Kidney (tissue), 14 donors: ENCODE measurements around the gene ZBP1. TPM values are rescaled to one million over a fixed set of nuclear protein-coding genes. Genes with fewer than 3 reads are reported as not detected.

Experiments
- DNase-seq, 5 donors: peaks; one replicate each; pipeline ENCODE4 v3.0.0-alpha.2; 2013 to 2020
- FAIRE-seq: peaks from 2 replicates; lab custom pipeline; 2012; peaks lifted over from hg19 to GRCh38; lab: Jason Lieb, UNC
- H3K27ac ChIP-seq, 2 donors: one replicate each; pipeline ENCODE4 v1.7.0; 2013; ENCODE audit warnings: low read depth in 2 of 2, low read length in 2 of 2, inconsistent platforms in 1 of 2
- H3K27me3 ChIP-seq: one replicate; pipeline ENCODE4 v1.7.1; 2013; ENCODE audit warnings: low read length, inconsistent platforms; ENCODE audit not compliant: control insufficient read depth, insufficient read depth
- H3K36me3 ChIP-seq, 3 donors: one replicate each; pipeline versions ENCODE4 v1.7.0 to v1.7.1; 2013; ENCODE audit warnings: low read length in 3 of 3, control low read depth in 1 of 3, inconsistent platforms in 1 of 3; ENCODE audit not compliant: insufficient read depth in 3 of 3, control insufficient read depth in 2 of 3
- H3K4me1 ChIP-seq, 3 donors: one replicate each; pipeline versions ENCODE4 v1.7.0 to v1.7.1; 2013; ENCODE audit warnings: low read length in 3 of 3, inconsistent platforms in 1 of 3, low read depth in 1 of 3; ENCODE audit not compliant: control insufficient read depth in 2 of 3, insufficient read depth in 2 of 3
- H3K4me3 ChIP-seq, 3 donors: one replicate each; pipeline versions ENCODE4 v1.7.0 to v1.8.1; 2013; ENCODE audit warnings: low read length in 3 of 3, control low read depth in 1 of 3, inconsistent platforms in 1 of 3
- H3K9ac ChIP-seq, 3 donors: one replicate each; pipeline versions ENCODE4 v1.7.0 to v1.7.1; 2013; ENCODE audit warnings: low read length in 3 of 3, control low read depth in 1 of 3, inconsistent platforms in 1 of 3
- H3K9me3 ChIP-seq, 3 donors: one replicate each; pipeline versions ENCODE4 v1.7.0 to v1.7.1; 2013; ENCODE audit warnings: low read length in 3 of 3, control low read depth in 1 of 3, inconsistent platforms in 1 of 3; ENCODE audit not compliant: control insufficient read depth in 2 of 3, insufficient read depth in 1 of 3
- intact Hi-C: fragments of 100-400 bp; cut with DNase I; formaldehyde crosslinking; loops from one replicate; pipeline ENCODE4 v1.11.1; 2022
- polyA plus RNA-seq: library from polyadenylated mRNA; stranded (reverse); fragments of 350-450 nt; fragmentation: Illumina TruSeq; extraction: RNeasy Lipid Tissue Mini Kit (QIAGEN cat#74804); gene quantifications from one replicate; pipeline ENCODE4 v1.2.3, GENCODE V29; 2014; ENCODE audit warnings: low read depth, low replicate concordance; ENCODE audit not compliant: insufficient read depth
- total RNA-seq: library from RNA; stranded (reverse); fragmentation: NEBNext Ultra II Directional; extraction: Animal tissue kit (Norgen Biotek cat#: 25700); gene quantifications from one replicate; pipeline ENCODE4 v1.2.1, GENCODE V29; 2021
- TF ChIP-seq, protein P1 (sequence below): IDR thresholded peaks from 3 replicates; pipeline ENCODE4 v1.5.1; 2012; ENCODE audit warnings: mild to moderate bottlenecking, moderate library complexity, borderline replicate concordance; ENCODE audit not compliant: insufficient read depth; ENCODE audit errors: extremely low read depth
- donor health status: control.
- donor health status: control.
- donor health status: control.
- donor health status: control.
- donor health status: control.
- donor health status: DM: yes; HTN: yes; CAD: no.
- donor health status: Normal renal cell carcinoma (clear cell type).

The ZBP1 gene
- total and polyA plus RNA-seq, 2 donors from 2014 or later = 3.7 TPM; not detected in 1

DNA sequence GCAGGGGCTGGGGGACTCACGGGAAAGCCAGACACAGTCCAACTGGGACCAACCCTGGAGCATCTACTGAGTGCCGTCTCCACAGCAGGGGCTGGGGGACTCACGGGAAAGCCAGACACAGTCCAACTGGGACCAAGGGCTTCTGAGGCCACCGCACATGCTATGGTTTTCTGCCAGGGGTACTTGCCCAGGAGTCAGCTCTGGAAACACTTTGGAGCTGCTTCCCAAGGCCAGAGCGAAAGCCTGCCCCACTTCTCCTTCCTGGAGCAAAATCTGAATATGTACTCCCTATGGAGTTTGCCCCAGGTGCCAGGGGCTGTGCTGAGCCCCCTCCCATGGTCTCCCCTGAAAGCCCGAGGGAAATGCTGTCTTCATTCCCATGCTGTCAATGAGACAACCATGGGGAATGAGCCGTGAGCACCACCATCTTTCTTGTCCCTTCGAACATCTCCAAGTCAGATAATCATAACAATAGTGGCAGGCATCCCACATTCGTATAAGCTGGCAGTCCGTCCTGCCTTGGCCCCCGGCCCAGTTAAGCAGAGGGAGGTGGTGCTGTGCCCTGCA is 40.8 kb downstream of the ZBP1 start:
- intact Hi-C loops = no loop called here
- FAIRE-seq = no peak

GRCh38 chr20:57578476-57579165 is 41.6 kb downstream of the ZBP1 start:
- TF ChIP-seq, protein P1, sequence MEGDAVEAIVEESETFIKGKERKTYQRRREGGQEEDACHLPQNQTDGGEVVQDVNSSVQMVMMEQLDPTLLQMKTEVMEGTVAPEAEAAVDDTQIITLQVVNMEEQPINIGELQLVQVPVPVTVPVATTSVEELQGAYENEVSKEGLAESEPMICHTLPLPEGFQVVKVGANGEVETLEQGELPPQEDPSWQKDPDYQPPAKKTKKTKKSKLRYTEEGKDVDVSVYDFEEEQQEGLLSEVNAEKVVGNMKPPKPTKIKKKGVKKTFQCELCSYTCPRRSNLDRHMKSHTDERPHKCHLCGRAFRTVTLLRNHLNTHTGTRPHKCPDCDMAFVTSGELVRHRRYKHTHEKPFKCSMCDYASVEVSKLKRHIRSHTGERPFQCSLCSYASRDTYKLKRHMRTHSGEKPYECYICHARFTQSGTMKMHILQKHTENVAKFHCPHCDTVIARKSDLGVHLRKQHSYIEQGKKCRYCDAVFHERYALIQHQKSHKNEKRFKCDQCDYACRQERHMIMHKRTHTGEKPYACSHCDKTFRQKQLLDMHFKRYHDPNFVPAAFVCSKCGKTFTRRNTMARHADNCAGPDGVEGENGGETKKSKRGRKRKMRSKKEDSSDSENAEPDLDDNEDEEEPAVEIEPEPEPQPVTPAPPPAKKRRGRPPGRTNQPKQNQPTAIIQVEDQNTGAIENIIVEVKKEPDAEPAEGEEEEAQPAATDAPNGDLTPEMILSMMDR = no peak
- H3K36me3 ChIP-seq = no peaks in the 10 kb centered on the region

More for the DNA sequence above, 40.8 kb downstream of the ZBP1 start:
- Histone ChIP-seq H3K9ac (no peak overlapping the region), H3K4me3 (no peak overlapping the region), H3K27me3 (no peaks in the 10 kb centered on the region), H3K9me3 (no peaks in the 10 kb centered on the region), H3K4me1 (peaks cover 2 to 46% (median 44%) of the 10 kb centered on the region in 3 donors), H3K27ac (peak overlapping the region in 1 of 2 donors; percentile 53), H3K36me3 (no peaks in the 10 kb centered on the region)
- TF ChIP-seq, protein P1 = no peak
- DNase-seq = no peak

GRCh38 chr20:57577679-57578475 is 42.3 kb downstream of the ZBP1 start:
- Histone ChIP-seq H3K4me1 (peaks cover 9 to 39% (median 35%) of the 10 kb centered on the region in 3 donors), H3K27ac (peak overlapping the region; percentile 33 to 52), H3K36me3 (no peaks in the 10 kb centered on the region), H3K9ac (peak overlapping the region in 1 of 3 donors; percentile 29), H3K4me3 (no peak overlapping the region), H3K9me3 (no peaks in the 10 kb centered on the region), H3K27me3 (no peaks in the 10 kb centered on the region)
- TF ChIP-seq, protein P1 = no peak
- intact Hi-C loops = no loop called here
- DNase-seq (no peak), FAIRE-seq (no peak)

More at GRCh38 chr20:57578476-57579165, 41.6 kb downstream of the ZBP1 start:
- intact Hi-C loops = no loop called here
- Histone ChIP-seq H3K4me3 (no peak overlapping the region), H3K27me3 (no peaks in the 10 kb centered on the region), H3K27ac (peak overlapping the region; percentile 20 to 52), H3K9me3 (no peaks in the 10 kb centered on the region), H3K9ac (peak overlapping the region in 1 of 3 donors; percentile 29), H3K4me1 (peaks cover 6 to 44% (median 41%) of the 10 kb centered on the region in 3 donors)
- FAIRE-seq (no peak), DNase-seq (no peak)
